H9 (cell line): ENCODE measurements around the gene AP3D1. TPM values are rescaled to one million over a fixed set of nuclear protein-coding genes. Genes with fewer than 3 reads are reported as not detected.
A peak's percentile ranks its signal among the peaks of the same experiment; 100 is the strongest.

Source experiments
- DNase-seq: peaks from one replicate; pipeline ENCODE4 v3.0.0-alpha.2; 2017
- H2AFZ ChIP-seq: one replicate; pipeline ENCODE4 v1.6.1; 2013; ENCODE audit warnings: mild to moderate bottlenecking, low read length, control low read depth, moderate library complexity
- H2AK5ac ChIP-seq: 2 replicates; pipeline ENCODE4 v1.6.1; 2013; ENCODE audit warnings: low read length, control low read depth, mixed read lengths; ENCODE audit not compliant: insufficient read length
- H2BK120ac ChIP-seq: one replicate; pipeline ENCODE4 v1.6.1; 2013; ENCODE audit warnings: low read depth, mild to moderate bottlenecking, low read length, control low read depth, inconsistent platforms; ENCODE audit not compliant: poor library complexity, severe bottlenecking
- H2BK12ac ChIP-seq: 2 replicates; pipeline ENCODE4 v1.6.1; 2013; ENCODE audit warnings: low read length, control low read depth, mixed read lengths, low read depth; ENCODE audit not compliant: insufficient read length
- H2BK15ac ChIP-seq: 2 replicates; pipeline ENCODE4 v1.6.1; 2013; ENCODE audit warnings: low read depth, low read length, control low read depth
- H2BK20ac ChIP-seq: one replicate; pipeline ENCODE4 v1.6.1; 2013; ENCODE audit warnings: low read depth, mild to moderate bottlenecking, low read length, control low read depth, inconsistent platforms; ENCODE audit not compliant: poor library complexity, severe bottlenecking
- H2BK5ac ChIP-seq: 2 replicates; pipeline ENCODE4 v1.6.1; 2013; ENCODE audit warnings: low read length, control low read depth, mixed read lengths; ENCODE audit not compliant: insufficient read length
- H3K14ac ChIP-seq: 2 replicates; pipeline ENCODE4 v1.6.1; 2013; ENCODE audit warnings: low read length, control low read depth; ENCODE audit not compliant: insufficient read depth
- H3K18ac ChIP-seq: 2 replicates; pipeline ENCODE4 v1.6.1; 2013; ENCODE audit warnings: low read depth, mild to moderate bottlenecking, mixed read lengths, low read length, control low read depth; ENCODE audit not compliant: insufficient read length
- H3K23ac ChIP-seq: 2 replicates; pipeline ENCODE4 v1.6.1; 2013; ENCODE audit warnings: low read length, control low read depth, mixed read lengths, low read depth; ENCODE audit not compliant: insufficient read length
- H3K23me2 ChIP-seq: 2 replicates; pipeline ENCODE4 v1.6.1; 2013; ENCODE audit warnings: low read depth, mild to moderate bottlenecking, mixed read lengths, low read length, control low read depth; ENCODE audit not compliant: insufficient read length, poor library complexity, severe bottlenecking
- H3K27ac ChIP-seq: 2 replicates; pipeline ENCODE4 v1.5.1; 2013; ENCODE audit warnings: low read length, control low read depth, mixed read lengths, low read depth; ENCODE audit not compliant: insufficient read length
- H3K27me3 ChIP-seq: 2 replicates; pipeline ENCODE4 v1.6.1; 2013; ENCODE audit warnings: low read length, control low read depth, inconsistent platforms; ENCODE audit not compliant: insufficient read depth
- H3K4ac ChIP-seq: 2 replicates; pipeline ENCODE4 v1.6.1; 2013; ENCODE audit warnings: low read depth, mild to moderate bottlenecking, control low read depth, inconsistent platforms, low read length, moderate library complexity
- H3K4me1 ChIP-seq: 2 replicates; pipeline ENCODE4 v1.6.1; 2013; ENCODE audit warnings: low read length, control low read depth, inconsistent platforms; ENCODE audit not compliant: insufficient read depth
- H3K4me2 ChIP-seq: 2 replicates; pipeline ENCODE4 v1.6.1; 2013; ENCODE audit warnings: low read length, control low read depth, mixed read lengths; ENCODE audit not compliant: insufficient read length, insufficient read depth
- H3K56ac ChIP-seq: 2 replicates; pipeline ENCODE4 v1.6.1; 2013; ENCODE audit warnings: low read depth, mild to moderate bottlenecking, mixed read lengths, low read length, control low read depth; ENCODE audit not compliant: insufficient read length
- H3K79me1 ChIP-seq: 2 replicates; pipeline ENCODE4 v1.6.1; 2013; ENCODE audit warnings: low read depth, mild to moderate bottlenecking, moderate library complexity, low read length, control low read depth, inconsistent platforms; ENCODE audit not compliant: insufficient read depth, poor library complexity, severe bottlenecking
- H3K79me2 ChIP-seq: 2 replicates; pipeline ENCODE4 v1.6.1; 2013; ENCODE audit warnings: low read length, control low read depth, inconsistent platforms; ENCODE audit not compliant: insufficient read depth
- H3K9ac ChIP-seq: 2 replicates; pipeline ENCODE4 v1.6.1; 2013; ENCODE audit warnings: low read length, control low read depth, mixed read lengths; ENCODE audit not compliant: insufficient read length; ENCODE audit errors: extremely low read depth
- H3K9me3 ChIP-seq: one replicate; pipeline ENCODE4 v1.6.1; 2013; ENCODE audit warnings: low read depth, low read length, inconsistent platforms; ENCODE audit not compliant: control insufficient read depth
- H3T11ph ChIP-seq: one replicate; pipeline ENCODE4 v1.6.1; 2013; ENCODE audit warnings: mild to moderate bottlenecking, low read length, control low read depth, inconsistent platforms
- H4K20me1 ChIP-seq: one replicate; pipeline ENCODE4 v1.6.1; 2013; ENCODE audit not compliant: control insufficient read depth, insufficient read length, insufficient read depth
- H4K5ac ChIP-seq: 2 replicates; pipeline ENCODE4 v1.6.1; 2013; ENCODE audit warnings: low read depth, mild to moderate bottlenecking, mixed read lengths, low read length, control low read depth; ENCODE audit not compliant: insufficient read length
- H4K8ac ChIP-seq: replicated peaks from 2 replicates; pipeline ENCODE4 v1.6.1; 2013; ENCODE audit warnings: low read length, control low read depth, mixed read lengths, low read depth; ENCODE audit not compliant: insufficient read length
- H4K91ac ChIP-seq: 2 replicates; pipeline ENCODE4 v1.6.1; 2013; ENCODE audit warnings: low read depth, mild to moderate bottlenecking, moderate library complexity, mixed read lengths, low read length, control low read depth; ENCODE audit not compliant: insufficient read length
- H3K27ac Mint-ChIP-seq, 3 experiments: 2 replicates in 2 of 3; 3 replicates in 1 of 3; pipeline ENCODE4 v1.8.0; 2020 to 2021; ENCODE audit warnings: mixed read lengths in 3 of 3, mild to moderate bottlenecking in 1 of 3, moderate library complexity in 1 of 3
- H3K27me3 Mint-ChIP-seq: 2 replicates; pipeline ENCODE4 v1.8.0; 2021; ENCODE audit warnings: low read depth, mild to moderate bottlenecking, moderate library complexity, mixed read lengths
- H3K36me3 Mint-ChIP-seq, 3 experiments: 2 replicates in 2 of 3; 3 replicates in 1 of 3; pipeline ENCODE4 v1.8.0; 2020 to 2021; ENCODE audit warnings: low read depth in 3 of 3, mixed read lengths in 3 of 3; ENCODE audit not compliant: insufficient read depth in 1 of 3
- H3K4me1 Mint-ChIP-seq, 2 experiments: 2 replicates each; pipeline ENCODE4 v1.8.0; 2020; ENCODE audit warnings: mixed read lengths in 2 of 2
- H3K4me3 Mint-ChIP-seq, 2 experiments: 2 replicates in 1 of 2; 3 replicates in 1 of 2; pipeline ENCODE4 v1.8.0; 2020 to 2021; ENCODE audit warnings: mild to moderate bottlenecking in 2 of 2, mixed read lengths in 2 of 2, moderate library complexity in 1 of 2
- H3K9me3 Mint-ChIP-seq, 2 experiments: 2 replicates in 1 of 2; 3 replicates in 1 of 2; pipeline ENCODE4 v1.8.0; 2020; ENCODE audit warnings: mild to moderate bottlenecking in 2 of 2, mixed read lengths in 2 of 2, moderate library complexity in 1 of 2
- WGBS: extraction: QIAGEN DNeasy Blood & Tissue Kit; methylation state at CpG from one replicate; pipeline ENCODE4 v1.1.7; 2013; ENCODE audit warnings: missing lambda C conversion rate, low lambda C conversion rate, mixed read lengths; ENCODE audit not compliant: insufficient read length; ENCODE audit errors: extremely low coverage; 5-methylcytosine and 5-hydroxymethylcytosine counted together
- total RNA-seq: library from RNA; stranded (reverse); gene quantifications from 2 replicates; pipeline ENCODE4 v1.2.1, GENCODE V29; 2021
- TF ChIP-seq, protein P1 (sequence below): fragments of 200-600 bp; sonication (generic); conservative IDR thresholded peaks from 3 replicates; pipeline ENCODE4 v1.8.0; 2021; ENCODE audit warnings: antibody characterized with exemption, mild to moderate bottlenecking

AP3D1 gene
- total RNA-seq, 1 experiment from 2014 or later, result 142 TPM

DNA sequence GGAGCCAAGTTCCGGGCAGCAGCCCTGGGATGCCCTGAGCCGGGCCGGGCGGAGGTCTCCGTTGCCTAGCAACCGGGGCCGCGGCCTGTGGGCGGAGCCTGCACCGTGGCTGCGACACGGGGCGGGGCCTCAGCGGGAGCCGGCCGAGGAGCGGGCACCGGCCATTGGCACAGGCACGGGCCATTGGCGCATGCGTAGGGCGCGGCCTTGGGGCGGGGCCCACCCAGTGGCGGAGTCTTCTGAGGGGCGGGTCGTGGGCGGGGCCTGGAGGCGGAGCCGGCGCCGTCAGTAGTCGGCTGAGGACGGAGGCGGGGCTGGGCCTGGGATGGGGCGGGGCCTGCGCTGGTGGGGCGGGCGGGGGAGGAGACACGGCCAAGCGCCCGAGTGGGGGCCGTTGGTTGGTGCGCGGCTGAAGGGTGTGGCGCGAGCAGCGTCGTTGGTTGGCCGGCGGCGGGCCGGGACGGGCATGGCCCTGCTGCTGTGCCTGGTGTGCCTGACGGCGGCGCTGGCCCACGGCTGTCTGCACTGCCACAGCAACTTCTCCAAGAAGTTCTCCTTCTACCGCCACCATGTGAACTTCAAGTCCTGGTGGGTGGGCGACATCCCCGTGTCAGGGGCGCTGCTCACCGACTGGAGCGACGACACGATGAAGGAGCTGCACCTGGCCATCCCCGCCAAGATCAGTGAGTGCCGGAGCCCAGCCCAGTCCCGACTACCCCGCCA, 54.7 kb downstream of the AP3D1 start, which contains the start of gene IZUMO4:
TSS of gene IZUMO4 (plus strand) at position 436 of the 723 bp plus-strand sequence. CDS start at position 467, 31 bp downstream.
- Mint-ChIP-seq H3K36me3 (peaks cover 0 to 19% (median 17%) of the 10 kb centered on the region in 3 experiments; a peak in 5 of 7 replicates), H3K4me1 (peaks cover 7 to 8% of the 10 kb centered on the region in 2 experiments; a peak in 3 of 4 replicates), H3K27me3 (no peaks in the 10 kb centered on the region), H3K27ac (peak within 1 kb of the TSS in 2 of 3 experiments; percentile 92 to 97; a peak in 4 of 7 replicates), H3K9me3 (no peaks in the 10 kb centered on the region), H3K4me3 (peak within 1 kb of the TSS; percentile 79 to 91)
- no peak within 1 kb of the TSS for H3K23ac ChIP-seq
- H2BK120ac ChIP-seq, result no peak within 1 kb of the TSS
- H3K79me1 ChIP-seq, result no peaks in the 10 kb centered on the region
- H3K9ac ChIP-seq, result no peak within 1 kb of the TSS
- no peaks in the 10 kb centered on the region for H3K4me1 ChIP-seq
- H3K9me3 ChIP-seq, result no peaks in the 10 kb centered on the region
- H4K5ac ChIP-seq, result no peak within 1 kb of the TSS
- no peak within 1 kb of the TSS for H2AK5ac ChIP-seq
- H2BK15ac ChIP-seq, result no peak within 1 kb of the TSS
- no peak within 1 kb of the TSS for H3K4ac ChIP-seq
- no peak within 1 kb of the TSS for H3K27ac ChIP-seq
- H2BK12ac ChIP-seq, result no peak within 1 kb of the TSS
- TF ChIP-seq, protein P1, sequence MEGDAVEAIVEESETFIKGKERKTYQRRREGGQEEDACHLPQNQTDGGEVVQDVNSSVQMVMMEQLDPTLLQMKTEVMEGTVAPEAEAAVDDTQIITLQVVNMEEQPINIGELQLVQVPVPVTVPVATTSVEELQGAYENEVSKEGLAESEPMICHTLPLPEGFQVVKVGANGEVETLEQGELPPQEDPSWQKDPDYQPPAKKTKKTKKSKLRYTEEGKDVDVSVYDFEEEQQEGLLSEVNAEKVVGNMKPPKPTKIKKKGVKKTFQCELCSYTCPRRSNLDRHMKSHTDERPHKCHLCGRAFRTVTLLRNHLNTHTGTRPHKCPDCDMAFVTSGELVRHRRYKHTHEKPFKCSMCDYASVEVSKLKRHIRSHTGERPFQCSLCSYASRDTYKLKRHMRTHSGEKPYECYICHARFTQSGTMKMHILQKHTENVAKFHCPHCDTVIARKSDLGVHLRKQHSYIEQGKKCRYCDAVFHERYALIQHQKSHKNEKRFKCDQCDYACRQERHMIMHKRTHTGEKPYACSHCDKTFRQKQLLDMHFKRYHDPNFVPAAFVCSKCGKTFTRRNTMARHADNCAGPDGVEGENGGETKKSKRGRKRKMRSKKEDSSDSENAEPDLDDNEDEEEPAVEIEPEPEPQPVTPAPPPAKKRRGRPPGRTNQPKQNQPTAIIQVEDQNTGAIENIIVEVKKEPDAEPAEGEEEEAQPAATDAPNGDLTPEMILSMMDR, result peak; percentile 49
- H3K14ac ChIP-seq, result no peak within 1 kb of the TSS
- H4K8ac ChIP-seq, result no peak within 1 kb of the TSS
- no peaks in the 10 kb centered on the region for H3K79me2 ChIP-seq
- no peak within 1 kb of the TSS for H2AFZ ChIP-seq
- no peak within 1 kb of the TSS for H4K91ac ChIP-seq
- H2BK20ac ChIP-seq, result no peak within 1 kb of the TSS
- H3K56ac ChIP-seq, result no peak within 1 kb of the TSS
- H3T11ph ChIP-seq, result no peak within 1 kb of the TSS
- H2BK5ac ChIP-seq, result no peak within 1 kb of the TSS
- H4K20me1 ChIP-seq, result no peaks in the 10 kb centered on the region
- WGBS, result no CpG with 5 or more reads among the region's 70 CpGs
- peak within 1 kb of the TSS; percentile 50 for H3K18ac ChIP-seq
- peak; percentile 98 for DNase-seq
- no peaks in the 10 kb centered on the region for H3K23me2 ChIP-seq
- H3K27me3 ChIP-seq, result no peaks in the 10 kb centered on the region
- H3K4me2 ChIP-seq, result peak within 1 kb of the TSS; percentile 72
